H4 (cell line): Measurements from ENCODE around the gene PHLPP1. TPM values are rescaled to one million over a fixed set of nuclear protein-coding genes. Genes with fewer than 3 reads are reported as not detected.

Experiments
- DNase-seq: peaks from one replicate; pipeline ENCODE4 v3.0.0-alpha.2; 2015; ENCODE audit warnings: low spot score
- total RNA-seq: library from RNA; depleted of rRNA; stranded (reverse); fragments of >200 nt; shearing (Covaris generic); gene quantifications from 2 replicates; pipeline ENCODE4 v1.2.3, GENCODE V29; 2014

PHLPP1 gene
- total RNA-seq, 1 experiment from 2014 or later: 3.7 TPM

GRCh38 chr18:62979900-62980299 is 264.6 kb downstream of the PHLPP1 start:
- no peak for DNase-seq

- DNase-seq: no peak
These were observed 266.2 kb downstream of the PHLPP1 start for GRCh38 chr18:62981566-62981965.

DNA sequence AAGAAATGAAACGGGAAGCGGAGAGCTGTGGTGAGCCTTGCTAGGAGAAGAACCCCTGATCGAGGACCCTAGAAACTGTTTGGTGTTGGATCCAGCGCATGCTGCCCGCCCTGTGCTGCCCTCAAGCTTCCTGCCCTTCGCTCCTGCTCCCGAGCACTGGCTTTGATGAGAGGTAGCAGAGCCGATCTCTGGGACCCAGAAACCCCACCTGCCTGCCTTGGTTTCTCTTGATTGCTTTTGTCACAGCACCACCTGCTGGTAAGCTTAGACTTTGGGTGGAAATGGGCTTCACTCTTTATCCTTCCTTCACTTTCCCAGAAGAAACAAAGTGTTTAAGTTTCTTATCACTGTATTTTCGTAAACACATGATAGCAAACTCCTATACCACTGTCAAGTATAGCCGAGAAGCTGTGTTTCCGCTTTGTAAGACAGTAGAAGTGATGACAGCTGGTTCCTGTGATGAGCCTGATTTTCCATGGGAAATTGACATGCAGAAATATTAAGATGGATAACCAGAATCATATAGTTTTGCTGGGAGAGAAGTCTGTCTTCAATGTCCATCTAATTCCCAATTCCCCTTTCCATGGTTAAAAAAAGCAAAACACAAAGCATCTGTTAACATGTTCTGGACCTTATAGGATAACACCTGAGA is 267.4 kb downstream of the PHLPP1 start:
- DNase-seq: peak; percentile 54

DNA sequence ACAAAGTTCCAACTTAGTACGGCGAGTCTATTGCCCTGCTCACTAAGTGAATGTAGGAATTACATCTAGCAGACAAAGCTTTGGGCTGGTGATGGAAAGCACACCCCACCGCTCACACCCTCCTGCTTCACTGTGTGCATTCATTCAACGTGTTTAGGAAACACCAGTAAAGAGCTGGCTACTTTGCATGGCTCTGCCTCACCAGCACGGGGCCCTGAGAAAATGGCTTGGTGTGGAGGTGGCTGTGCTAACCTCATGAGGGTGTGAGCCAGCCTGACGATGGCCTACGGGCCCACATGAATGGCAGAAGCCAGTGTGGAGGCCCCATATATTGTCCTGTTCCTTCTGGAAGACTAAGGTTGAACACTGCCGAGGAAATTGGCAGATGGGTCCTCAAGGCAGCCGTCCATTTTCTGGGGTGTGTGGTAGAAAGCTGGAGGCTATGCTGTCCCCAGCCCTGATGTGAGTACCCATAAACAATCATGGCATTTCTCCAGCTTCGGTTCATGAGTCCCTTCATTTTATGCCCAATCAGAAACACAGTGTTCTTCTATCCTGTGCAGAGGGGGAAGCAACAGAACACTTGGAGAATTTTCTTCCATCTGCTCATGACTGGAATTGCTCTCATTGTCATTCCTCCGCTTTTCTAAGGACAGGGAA is 269.4 kb downstream of the PHLPP1 start:
- DNase-seq: no peak

DNA sequence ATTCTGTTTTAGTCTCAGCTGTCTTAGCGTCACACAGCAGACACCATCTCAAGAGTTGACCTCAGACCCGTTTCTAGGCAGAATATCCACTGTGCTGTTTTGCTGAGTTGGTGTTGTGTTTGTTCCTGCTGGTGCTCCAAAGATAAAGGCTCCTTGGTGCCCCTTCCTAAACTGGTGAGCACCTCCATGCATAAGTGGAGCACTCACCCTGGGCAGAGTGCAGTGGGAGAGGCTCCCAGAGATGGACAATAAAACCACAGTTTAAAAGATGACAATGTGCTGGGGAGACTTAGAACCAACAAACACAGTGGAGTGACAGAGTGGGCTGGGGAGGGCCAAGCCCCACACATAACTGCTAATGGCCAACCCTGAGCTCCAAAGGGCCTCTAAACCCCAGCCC is 271.1 kb downstream of the PHLPP1 start:
- no peak for DNase-seq

DNA sequence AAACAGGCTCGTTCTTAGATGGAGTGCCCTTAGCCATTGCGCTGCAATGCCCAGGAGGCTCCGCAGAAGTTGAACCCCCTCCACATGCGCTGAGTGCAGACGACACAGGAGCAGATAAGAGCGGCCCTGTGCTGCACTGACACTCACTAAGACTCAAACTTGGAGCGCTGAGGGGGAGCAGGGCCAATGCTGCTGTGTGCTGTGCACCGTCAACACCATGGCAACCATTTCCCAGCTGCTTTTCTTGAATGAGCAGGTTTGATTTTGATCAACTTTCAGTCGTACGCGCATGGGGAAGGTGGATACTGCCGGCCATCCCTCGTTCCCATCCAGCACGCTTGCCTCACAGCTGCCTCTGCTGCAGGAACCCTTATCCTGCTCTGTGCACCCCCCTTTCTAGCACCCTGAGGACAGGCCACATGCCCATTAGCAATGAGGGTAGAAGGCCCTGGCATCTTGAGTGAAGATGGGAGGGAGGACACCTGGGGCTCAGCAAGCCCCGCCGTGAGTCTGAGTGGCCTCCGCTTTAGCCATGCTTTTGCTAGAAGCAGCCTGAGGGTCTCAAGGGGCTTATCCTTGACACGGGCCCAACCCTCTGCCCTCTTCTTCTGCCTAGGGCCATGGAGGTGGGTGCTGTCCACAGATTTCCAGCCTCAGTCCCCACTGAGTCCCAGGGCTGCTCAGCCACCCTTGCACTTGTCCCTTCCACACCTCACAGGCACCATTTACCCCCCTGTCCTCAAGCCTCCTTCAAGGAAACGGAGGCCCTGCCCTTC is 271.9 kb downstream of the PHLPP1 start:
- no peak for DNase-seq

DNA sequence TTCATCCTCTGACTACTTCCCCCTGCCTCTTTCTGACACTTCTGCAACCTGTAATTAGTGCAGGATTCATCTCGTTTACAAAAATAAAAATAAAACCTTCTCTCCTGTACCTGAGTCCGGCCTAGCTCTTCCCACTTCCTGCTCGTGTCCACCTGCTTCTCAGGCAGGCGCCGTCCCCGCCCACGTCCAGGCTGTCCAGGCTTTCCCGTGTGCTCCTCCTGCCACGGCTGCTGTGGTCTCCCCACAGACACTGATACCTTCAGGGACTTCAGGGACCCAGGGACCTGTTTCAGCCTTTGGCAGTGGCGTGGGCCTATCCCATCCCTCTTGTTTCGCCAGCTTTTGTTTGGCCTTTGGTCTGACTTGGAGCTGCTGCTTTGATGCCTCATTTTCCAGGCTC is 272.5 kb downstream of the PHLPP1 start:
- DNase-seq: no peak

- no peak for DNase-seq
These were observed 273.1 kb downstream of the PHLPP1 start for GRCh38 chr18:62988471-62988870.

DNA sequence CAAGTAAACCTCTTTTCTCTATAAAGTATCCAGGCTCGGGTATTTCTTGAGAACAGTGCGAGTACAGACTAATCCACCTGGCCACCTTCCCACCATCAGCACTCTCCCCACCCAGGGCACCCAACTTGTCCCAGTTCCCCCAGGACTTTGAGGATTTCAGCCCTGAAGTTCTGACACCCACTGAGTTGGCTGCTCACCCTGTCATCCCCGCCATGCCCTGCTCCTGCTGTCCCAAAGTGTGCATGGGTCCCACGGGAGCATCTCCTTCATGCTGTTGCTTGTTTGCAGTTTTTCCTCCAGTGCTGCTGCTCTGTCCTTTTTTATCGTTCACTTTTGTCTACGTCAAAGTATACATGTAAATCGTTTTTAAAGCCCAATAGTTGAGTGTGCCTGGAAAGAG is 273.9 kb downstream of the PHLPP1 start:
- no peak for DNase-seq

DNA sequence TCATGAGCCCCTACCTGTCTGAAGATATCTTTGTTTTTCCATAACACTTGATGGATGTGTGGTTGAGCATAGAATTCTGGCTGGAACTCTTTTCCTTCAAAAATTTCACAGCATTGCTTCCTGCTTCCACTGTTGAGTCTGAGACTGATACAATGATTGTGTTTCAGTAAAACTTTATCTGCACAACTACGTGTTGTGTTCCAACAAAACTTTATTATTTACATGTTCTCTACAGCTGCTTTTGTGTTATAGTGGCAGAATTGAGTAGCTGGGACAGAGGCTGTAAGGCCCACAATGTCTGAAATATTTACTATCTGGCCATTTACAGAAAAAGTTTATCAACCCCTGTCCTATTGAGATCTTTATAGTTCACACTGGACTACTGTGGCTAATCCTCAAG is 275.3 kb downstream of the PHLPP1 start:
- DNase-seq: no peak

DNA sequence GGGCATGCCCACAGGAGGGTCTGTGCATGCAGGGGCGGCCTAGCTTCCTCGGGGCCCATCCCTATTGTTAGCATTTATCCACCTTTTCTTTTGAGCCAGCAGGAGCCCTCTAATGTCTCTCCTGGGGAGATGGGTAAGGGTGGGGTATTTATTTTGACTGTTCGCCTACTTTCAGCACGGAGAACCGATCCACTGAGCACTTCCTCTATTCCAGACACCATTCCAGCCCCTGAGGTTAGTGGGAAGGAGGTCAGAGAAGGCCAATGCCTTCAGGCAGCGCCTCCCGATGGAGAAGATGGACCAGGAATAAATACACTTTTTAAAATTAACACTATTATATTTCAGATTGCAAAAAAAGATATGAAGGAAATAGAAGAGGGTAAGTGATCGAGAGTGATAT is 276.0 kb downstream of the PHLPP1 start:
- no peak for DNase-seq

- DNase-seq: no peak
These were observed 276.6 kb downstream of the PHLPP1 start for GRCh38 chr18:62991959-62992358.

DNA sequence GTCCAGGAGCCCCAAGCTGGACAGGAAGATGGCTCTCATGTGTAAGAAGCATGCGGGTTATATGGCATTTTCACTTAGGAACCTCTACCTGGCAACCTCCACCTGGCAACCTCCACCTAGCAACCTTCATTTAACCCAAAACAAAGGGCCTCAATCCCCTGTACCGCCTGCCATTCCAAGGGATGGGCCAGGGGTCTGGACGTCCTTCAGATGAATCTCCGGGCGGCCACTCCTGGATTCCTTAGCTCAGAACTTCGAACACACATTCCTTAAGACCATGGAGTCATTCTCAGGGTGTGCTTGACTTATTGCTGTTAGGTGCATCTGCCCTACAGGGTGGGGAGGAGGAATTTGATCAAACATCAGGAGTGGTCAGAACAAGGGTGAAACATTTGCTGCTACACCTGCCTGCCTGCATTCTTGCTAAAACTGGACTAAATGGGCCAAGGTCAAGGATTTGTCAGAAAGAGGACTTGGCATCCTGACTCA is 277.6 kb downstream of the PHLPP1 start:
- DNase-seq: no peak

DNA sequence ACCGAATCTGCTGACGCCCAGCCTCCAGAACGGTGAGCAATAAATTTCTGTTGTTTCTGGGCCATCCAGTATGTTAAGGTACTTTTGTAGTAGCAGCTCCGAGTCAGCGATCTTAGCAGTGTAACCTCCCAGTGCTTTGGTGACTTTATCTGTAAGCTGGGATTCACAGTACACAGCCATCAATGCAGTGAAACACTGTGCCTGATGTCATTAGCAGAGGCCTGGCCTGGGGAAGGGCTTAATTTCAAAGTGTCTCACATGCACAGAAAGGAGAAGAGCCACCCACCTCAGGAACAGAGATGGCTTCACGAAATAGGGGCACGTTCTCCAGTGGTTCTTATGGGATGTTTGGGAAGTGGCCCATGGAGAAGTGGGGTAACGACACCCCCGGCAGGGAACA is 281.2 kb downstream of the PHLPP1 start:
- no peak for DNase-seq

DNA sequence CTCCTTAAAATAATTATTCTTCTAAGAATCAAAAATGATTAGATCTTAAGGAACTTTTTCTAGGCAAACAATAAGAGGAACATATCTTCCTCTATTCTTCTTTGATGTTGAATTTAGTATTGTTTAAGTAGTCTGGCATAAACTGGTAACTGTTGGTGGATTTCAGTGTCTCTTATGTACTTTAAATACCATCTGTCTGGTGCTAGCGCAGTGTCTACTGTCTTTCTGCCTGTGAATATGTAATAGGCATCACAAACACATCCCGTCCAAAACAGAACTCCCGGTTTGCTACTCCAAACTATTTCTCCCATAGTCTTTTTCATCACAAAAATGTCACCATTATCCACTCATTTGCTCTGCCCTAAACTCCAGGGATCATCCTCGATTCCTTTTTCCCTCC is 281.7 kb downstream of the PHLPP1 start:
- DNase-seq: no peak

DNA sequence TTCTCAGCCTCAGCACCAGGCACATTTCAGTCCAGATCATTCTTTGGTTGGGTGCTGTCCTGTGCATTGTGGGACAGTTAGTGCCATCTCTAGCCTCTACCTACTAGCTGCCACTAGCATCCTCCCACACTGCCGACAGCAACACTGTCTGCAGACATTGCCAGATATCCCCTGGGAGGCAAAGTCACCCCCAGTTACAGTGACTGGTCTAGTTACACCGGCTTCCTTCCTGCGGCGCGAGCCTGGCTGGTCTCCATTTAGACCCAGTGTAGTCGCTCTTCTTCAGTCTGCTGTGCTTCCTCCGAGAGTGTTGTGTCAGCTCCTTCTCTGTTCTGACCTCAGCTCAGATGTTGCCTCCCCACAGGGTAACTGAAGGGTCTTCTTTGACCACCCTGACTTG is 283.1 kb downstream of the PHLPP1 start:
- no peak for DNase-seq

DNA sequence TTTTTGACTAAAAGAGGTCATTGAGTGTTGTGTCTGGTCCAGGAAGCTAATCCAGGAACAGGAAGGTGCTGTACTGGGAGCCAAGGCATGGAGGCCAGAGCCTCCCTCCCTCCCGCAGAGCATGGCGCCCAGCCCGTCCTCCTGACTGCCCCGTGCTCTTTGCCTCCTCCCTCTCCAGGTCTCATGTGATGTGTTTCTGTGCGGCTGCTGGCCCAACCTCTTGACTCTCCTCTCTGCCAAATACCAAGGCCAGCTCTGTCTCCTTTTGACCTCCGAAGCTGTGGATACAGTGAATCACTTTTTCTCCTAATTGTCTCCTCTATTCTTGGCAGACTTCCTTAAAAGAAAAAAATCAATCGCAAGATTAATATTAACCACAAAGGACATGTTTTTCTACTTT is 284.1 kb downstream of the PHLPP1 start:
- no peak for DNase-seq

- DNase-seq: no peak
These were observed 284.6 kb downstream of the PHLPP1 start for GRCh38 chr18:62999921-63000320.

DNA sequence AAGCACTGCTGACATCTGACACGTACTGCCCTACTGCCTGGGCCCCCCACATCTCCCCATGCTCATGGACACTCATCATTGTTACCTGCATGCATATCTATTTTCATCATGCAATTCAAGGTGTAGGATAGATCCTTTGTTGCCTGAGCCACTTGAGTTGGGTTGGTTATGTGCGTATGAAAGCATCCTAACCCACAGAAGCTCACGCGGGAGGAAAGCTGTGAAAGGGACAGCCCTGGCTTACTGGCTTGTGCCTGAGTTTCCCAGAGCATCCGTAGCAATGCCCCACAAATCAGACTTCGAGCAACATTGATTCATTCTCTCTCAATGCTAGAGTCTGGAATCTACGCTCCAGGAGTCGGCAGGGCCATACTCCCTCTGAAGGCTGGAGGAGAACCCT is 285.5 kb downstream of the PHLPP1 start:
- no peak for DNase-seq

DNA sequence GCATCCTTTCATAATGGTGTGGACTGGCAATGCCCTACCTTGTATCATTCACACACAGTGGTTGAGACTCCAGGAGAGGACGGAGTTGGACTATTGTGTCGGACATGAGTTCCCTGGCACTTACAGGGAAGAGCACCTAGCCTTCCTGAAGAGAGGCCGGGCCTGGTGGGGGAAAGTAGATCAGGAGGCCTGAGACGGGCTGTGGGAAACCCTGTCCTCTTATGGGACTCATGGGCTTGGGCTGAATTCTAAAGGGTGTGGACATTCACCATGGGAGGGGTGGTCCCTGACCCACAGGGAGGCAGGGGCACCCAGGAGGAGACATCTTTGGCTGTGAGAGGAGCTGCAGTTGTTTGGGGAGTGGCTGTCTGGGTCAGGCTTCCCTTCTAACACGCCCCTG is 286.5 kb downstream of the PHLPP1 start:
- no peak for DNase-seq

DNA sequence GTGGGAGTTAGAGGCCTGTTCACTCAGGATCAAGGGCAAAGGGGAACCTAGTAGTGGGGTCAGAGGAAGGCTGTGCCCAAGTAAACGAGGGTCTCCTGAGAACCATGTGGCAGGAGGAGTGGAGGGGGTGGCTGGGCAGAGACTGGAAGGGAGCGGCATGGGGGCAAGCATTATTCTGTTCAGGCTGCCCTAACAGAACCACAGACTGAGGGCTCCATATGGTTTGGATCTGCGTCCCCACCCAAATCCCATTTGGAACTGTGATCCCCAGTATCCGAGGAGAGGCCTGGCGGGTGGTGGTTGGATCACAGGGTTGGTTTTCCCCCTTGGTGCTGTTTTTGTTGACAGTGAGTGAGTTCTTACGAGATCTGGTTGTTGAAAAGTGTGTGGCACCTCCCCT is 287.0 kb downstream of the PHLPP1 start:
- no peak for DNase-seq

DNA sequence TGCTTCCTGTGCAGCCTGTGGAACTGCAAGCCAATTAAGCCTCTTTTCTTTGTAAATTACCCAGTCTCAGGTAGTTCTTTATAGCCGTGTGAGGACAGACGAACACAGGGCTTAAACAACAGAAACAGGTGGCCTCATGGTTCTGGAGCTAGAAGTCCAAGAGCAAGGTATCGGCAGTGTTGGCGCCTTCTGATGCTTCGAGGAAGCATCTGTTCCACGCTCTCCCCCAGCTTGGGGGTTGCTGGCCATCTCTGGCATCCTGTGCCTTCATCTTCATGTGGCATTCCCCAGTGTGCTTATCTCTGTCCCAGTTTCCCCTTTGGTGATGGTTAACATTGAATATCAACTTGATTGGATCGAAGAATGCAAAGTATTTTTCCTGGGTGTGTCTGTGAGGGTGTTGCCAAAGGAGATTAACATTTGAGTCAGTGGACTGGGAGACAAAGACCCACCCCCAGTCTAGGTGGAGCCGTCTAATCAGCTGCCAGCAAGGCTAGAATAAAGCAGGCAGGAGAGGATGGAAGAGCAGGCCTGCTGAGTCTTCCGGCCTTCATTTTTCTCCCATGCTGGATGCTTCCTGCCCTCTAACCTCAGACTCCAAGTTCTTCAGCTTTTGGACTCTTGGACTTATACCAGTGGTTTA is 287.6 kb downstream of the PHLPP1 start:
- no peak for DNase-seq
